NCI-H748 (cell line): ENCODE data around the gene PARP3.
"Not testable (repeated sequence)": the region's sequence is repeated elsewhere in the genome, so short reads cannot be mapped to it uniquely, and the experiment has no call there.

Experiments
- DNase-seq: peaks from one replicate; lab custom pipeline; 2025; ENCODE audit not compliant: unreplicated experiment; lab: John Stamatoyannopoulos, UW

Gene PARP3

DNA sequence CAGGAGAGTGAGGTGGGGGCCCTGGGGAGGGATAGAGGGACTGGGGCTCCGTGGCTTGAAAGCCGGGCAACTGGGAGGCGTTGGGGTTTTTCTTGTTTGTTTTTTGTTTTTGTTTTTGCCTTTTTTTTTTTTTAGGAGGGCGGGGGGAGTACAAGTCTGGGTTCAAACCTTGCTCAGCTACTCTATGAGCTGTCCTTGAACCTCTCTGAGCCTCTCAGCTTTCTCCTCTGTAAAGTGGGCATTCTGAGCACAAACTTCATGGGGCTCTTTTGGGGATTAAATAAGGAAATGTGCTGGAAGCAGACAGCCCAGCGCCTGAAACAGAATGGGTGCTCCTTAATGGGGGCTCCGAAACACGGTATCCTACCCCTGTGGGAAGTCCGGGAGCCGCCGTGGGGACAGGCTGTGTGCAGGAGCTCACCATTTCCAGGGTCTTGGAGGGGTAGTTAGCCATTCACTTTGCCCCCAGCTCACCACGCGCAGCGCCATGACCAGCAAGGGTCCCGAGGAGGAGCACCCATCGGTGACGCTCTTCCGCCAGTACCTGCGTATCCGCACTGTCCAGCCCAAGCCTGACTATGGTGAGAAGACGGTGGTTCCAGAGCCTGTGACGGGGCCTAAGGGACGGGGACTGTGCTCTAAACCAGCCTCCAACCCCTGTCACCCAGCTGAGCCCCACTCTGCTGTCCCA is 41.6 kb downstream of the PARP3 start:
- no peak for DNase-seq

GRCh38 chr3:51984269-51984647 is 42.1 kb downstream of the PARP3 start:
- DNase-seq = no peak

GRCh38 chr3:51985063-51985462 is 42.9 kb downstream of the PARP3 start:
- no peak for DNase-seq

DNA sequence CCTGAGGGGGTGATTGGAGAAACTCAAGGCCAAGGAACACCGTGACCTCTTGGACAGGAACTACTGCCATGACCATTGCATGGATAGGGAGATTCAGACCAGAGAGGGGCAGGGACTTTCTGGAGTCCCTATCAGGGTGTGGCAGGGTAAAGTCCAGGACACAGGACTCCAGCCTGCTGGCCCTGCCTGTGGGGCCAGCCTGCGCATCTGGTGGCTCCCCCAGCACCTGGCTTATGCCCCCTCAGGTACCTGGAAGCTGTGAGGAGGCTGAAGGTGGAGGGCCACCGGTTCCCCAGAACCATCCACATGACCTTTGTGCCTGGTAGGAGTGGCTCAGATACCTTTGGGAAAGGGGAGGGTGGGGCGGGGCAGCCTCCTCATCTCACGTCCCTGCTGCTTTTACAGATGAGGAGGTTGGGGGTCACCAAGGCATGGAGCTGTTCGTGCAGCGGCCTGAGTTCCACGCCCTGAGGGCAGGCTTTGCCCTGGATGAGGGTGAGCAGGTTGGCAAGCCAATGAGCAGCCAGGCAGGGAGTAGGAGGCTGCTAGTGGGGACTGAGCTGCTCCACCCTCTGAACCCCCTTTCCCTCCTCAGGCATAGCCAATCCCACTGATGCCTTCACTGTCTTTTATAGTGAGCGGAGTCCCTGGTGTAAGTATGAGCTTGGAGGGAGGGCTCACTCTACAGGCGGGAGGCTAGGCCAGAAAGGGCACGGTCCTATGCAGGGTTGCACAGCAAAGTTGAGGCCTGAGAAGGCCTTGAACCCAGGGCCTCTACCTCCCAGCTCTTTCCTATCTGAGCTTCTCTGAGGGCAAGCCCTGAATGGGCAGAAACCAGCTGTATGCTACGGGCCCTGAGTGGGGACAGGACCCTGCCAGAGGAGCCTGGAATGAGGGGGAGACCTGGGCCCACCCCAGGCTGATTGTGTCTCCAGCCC is 44.1 kb downstream of the PARP3 start:
- DNase-seq = no peak

- no peak for DNase-seq
These were observed 45.4 kb downstream of the PARP3 start for GRCh38 chr3:51987568-51987967.

GRCh38 chr3:51988286-51989146 is 46.4 kb downstream of the PARP3 start:
- no peak for DNase-seq

DNA sequence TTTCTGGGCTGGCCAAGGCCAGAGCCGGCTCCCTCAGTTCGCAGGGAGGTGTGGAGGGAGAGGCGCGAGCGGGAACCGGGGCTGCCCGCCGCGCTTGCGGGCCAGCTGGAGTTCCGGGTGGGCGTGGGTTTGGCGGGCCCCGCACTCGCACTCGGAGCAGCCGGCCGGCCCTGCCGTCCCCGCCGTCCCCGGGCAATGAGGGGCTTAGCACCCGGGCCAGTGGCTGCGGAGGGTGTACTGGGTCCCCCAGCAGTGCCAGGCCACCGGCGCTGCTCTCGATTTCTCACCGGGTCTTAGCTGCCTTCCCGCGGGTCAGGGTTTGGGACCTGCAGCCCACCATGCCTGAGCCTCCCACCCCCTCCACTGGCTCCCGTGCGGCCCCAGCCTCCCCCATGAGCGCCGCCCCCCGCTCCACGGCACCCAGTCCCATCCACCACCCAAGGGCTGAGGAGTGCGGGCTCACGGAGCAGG is 48.4 kb downstream of the PARP3 start:
- not testable (repeated sequence) for DNase-seq

DNA sequence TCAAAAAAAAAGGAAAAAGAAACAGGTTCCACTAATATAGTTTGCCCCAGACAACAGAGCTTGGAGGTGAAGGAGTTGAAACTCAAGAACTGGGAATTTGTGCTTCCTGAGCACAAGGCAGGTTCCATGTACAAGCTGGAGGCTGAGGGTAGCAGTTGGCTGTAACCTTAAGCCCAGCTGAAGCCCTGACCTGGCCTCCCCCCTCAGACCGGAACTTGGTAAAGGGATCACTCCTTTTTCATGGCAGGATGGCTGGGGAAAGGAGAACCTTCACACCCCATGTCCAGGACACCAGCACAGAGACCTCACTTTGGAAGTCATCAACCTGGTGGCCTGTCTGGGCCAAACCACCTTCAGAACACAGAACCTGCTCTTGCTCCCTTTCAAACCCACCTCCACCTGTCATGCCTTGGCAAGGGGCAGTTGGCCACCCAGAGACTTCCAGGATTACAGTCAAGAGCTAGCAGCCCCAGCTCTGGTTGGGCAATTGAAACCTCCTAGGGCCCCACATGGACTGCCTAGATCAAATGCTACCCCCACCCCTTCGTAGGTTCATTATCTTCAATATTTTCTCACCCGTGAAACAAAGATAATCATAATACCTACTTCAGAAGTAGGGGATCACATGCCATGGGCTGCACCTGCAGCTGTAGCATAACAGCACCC is 50.0 kb downstream of the PARP3 start:
- no peak for DNase-seq

- DNase-seq = not testable (repeated sequence)
These were observed 51.5 kb downstream of the PARP3 start for GRCh38 chr3:51993657-51994056.

GRCh38 chr3:51994530-51994929 is 52.4 kb downstream of the PARP3 start:
- no peak for DNase-seq

- DNase-seq = peak; percentile 91
These were observed 53.4 kb downstream of the PARP3 start, which contains the start of gene RPL29 for GRCh38 chr3:51995346-51996163. Gene RPL29 (minus strand): TSS chr3:51995895. CDS start chr3:51995461, 434 bp downstream.

DNA sequence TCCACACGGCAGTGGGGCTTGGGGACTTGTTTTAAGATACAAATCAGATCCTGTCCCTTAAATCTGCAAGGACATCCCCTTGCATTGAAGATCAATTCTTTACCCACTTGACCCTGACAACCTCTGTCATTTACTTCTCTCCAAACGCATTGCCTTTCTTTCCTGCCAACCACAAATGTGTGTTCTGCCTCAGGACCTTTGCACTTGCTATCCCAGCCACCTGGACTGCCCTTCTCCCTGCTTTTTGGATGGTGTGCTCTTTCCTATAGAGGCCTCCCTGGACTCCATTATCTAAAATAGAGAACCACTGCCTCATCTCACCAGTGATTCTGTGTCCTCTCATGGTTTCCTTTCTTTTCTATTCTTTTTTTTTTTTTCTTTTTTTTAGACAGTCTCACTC is 55.0 kb downstream of the PARP3 start:
- no peak for DNase-seq

GRCh38 chr3:51997935-51998596 is 55.9 kb downstream of the PARP3 start:
- DNase-seq = peak; percentile 6
